ENCODE measurements around the gene TRPC4.

DNA sequence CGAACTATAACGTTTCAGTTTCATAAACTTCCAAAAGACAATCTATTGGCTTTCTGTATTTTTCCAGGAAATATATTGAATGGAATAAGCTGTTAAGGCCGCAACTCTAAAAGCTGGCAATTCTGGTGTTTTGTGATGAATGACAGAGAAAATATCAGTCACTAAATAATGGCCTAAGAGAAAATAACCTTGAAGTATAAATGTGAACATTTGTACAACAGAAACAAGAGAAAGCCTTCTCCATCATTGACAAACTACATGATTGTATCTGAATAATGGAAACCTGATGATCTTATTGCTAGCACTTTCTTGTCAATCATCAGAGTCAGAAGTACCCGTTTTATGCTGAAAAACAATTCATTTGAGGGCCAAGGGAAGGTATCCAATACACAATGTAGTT, 134.3 kb downstream of the TRPC4 start:
- TF ChIP-seq CTCF (IDR thresholded peaks at IDR 0.05) (no peak), TCF7L2 (IDR thresholded peaks at IDR 0.05; ENCODE audit: low read depth, low read length) (no peak)
- TF ChIP-seq, protein P1, sequence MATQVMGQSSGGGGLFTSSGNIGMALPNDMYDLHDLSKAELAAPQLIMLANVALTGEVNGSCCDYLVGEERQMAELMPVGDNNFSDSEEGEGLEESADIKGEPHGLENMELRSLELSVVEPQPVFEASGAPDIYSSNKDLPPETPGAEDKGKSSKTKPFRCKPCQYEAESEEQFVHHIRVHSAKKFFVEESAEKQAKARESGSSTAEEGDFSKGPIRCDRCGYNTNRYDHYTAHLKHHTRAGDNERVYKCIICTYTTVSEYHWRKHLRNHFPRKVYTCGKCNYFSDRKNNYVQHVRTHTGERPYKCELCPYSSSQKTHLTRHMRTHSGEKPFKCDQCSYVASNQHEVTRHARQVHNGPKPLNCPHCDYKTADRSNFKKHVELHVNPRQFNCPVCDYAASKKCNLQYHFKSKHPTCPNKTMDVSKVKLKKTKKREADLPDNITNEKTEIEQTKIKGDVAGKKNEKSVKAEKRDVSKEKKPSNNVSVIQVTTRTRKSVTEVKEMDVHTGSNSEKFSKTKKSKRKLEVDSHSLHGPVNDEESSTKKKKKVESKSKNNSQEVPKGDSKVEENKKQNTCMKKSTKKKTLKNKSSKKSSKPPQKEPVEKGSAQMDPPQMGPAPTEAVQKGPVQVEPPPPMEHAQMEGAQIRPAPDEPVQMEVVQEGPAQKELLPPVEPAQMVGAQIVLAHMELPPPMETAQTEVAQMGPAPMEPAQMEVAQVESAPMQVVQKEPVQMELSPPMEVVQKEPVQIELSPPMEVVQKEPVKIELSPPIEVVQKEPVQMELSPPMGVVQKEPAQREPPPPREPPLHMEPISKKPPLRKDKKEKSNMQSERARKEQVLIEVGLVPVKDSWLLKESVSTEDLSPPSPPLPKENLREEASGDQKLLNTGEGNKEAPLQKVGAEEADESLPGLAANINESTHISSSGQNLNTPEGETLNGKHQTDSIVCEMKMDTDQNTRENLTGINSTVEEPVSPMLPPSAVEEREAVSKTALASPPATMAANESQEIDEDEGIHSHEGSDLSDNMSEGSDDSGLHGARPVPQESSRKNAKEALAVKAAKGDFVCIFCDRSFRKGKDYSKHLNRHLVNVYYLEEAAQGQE (IDR thresholded peaks at IDR 0.05; ENCODE audit: insufficient read depth in 1 of 2, low read depth in 2 of 2, low read length in 1 of 2): no peak
